ENCODE results near the gene FANCI.

- no peak for TF ChIP-seq EZH2 (optimal IDR thresholded peaks at IDR 0.05; ENCODE audit: low read depth, low read length)
- TF ChIP-seq CTCF (IDR thresholded peaks at IDR 0.05; ENCODE audit: low read length), result no peak
- no peak for TF ChIP-seq EZH2phosphoT487 (IDR thresholded peaks at IDR 0.05; ENCODE audit: low read length)
These were observed 44.0 kb upstream of the FANCI start for GRCh38 chr15:89199746-89200145.
